ENCODE results near the gene MSX2. TPM values are rescaled to one million over a fixed set of nuclear protein-coding genes. Genes with fewer than 3 reads are reported as not detected.

Gene MSX2
- total and polyA plus RNA-seq, 9 of the 15 experiments (the other 6 are each of a cell fraction or from before 2014, with no cell fraction given): not detected

- Histone ChIP-seq H3K79me2 (ENCODE audit: control insufficient read depth, insufficient read depth, low read length) (no peaks in the 10 kb centered on the region), H3K4me3 (no peak overlapping the region), H3K4me1 (replicated peaks in 1 of 2; ENCODE audit: control insufficient read depth in 2 of 2, insufficient read depth in 2 of 2, low read length in 2 of 2) (no peaks in the 10 kb centered on the region), H3K4me2 (ENCODE audit: insufficient read depth, low read length) (no peak overlapping the region), H3K36me3 (ENCODE audit: control insufficient read depth, insufficient read depth, low read length) (no peaks in the 10 kb centered on the region), H3K9me3 (replicated peaks; ENCODE audit: control insufficient read depth, insufficient read depth, low read depth, low read length) (no peaks in the 10 kb centered on the region), H2AFZ (ENCODE audit: low read depth, low read length) (no peak overlapping the region), H3K9me1 (ENCODE audit: control insufficient read depth, insufficient read depth, low read length) (no peaks in the 10 kb centered on the region), H3K27me3 (ENCODE audit: control insufficient read depth in 2 of 2, insufficient read depth in 2 of 2, low read length in 2 of 2) (no peaks in the 10 kb centered on the region; a peak in 2 of 5 replicates), H3K27ac (ENCODE audit: extremely low read depth, low read depth, low read length) (no peak overlapping the region), H3K9ac (ENCODE audit: insufficient read depth in 1 of 2, low read depth in 2 of 2, low read length in 2 of 2) (no peak overlapping the region), H4K20me1 (replicated peaks; ENCODE audit: control insufficient read depth, insufficient read depth, low read length) (no peaks in the 10 kb centered on the region)
- FAIRE-seq: no peak
- in situ Hi-C loops (cut with MboI) (no loop called here), intact Hi-C loops (cut with micrococcal nuclease) (no loop called here)
- no peak for DNase-seq (ENCODE audit: extremely low read depth in 1 of 4, low spot score in 3 of 4)
- TF ChIP-seq KAT8 (IDR thresholded peaks at IDR 0.05; ENCODE audit: low read depth): no peak
- TF ChIP-seq, protein P1, sequence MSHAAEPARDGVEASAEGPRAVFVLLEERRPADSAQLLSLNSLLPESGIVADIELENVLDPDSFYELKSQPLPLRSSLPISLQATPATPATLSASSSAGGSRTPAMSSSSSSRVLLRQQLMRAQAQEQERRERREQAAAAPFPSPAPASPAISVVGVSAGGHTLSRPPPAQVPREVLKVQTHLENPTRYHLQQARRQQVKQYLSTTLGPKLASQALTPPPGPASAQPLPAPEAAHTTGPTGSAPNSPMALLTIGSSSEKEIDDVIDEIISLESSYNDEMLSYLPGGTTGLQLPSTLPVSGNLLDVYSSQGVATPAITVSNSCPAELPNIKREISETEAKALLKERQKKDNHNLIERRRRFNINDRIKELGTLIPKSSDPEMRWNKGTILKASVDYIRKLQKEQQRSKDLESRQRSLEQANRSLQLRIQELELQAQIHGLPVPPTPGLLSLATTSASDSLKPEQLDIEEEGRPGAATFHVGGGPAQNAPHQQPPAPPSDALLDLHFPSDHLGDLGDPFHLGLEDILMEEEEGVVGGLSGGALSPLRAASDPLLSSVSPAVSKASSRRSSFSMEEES (CRISPR knock-in tag; IDR thresholded peaks at IDR 0.05): peak; percentile 26
- no peak for TF ChIP-seq REST (IDR thresholded peaks at IDR 0.05; ENCODE audit: borderline replicate concordance)
- no peak for TF ChIP-seq REST (CRISPR knock-in tag; IDR thresholded peaks at IDR 0.05; ENCODE audit: low read depth)
- TF ChIP-seq, protein P2, sequence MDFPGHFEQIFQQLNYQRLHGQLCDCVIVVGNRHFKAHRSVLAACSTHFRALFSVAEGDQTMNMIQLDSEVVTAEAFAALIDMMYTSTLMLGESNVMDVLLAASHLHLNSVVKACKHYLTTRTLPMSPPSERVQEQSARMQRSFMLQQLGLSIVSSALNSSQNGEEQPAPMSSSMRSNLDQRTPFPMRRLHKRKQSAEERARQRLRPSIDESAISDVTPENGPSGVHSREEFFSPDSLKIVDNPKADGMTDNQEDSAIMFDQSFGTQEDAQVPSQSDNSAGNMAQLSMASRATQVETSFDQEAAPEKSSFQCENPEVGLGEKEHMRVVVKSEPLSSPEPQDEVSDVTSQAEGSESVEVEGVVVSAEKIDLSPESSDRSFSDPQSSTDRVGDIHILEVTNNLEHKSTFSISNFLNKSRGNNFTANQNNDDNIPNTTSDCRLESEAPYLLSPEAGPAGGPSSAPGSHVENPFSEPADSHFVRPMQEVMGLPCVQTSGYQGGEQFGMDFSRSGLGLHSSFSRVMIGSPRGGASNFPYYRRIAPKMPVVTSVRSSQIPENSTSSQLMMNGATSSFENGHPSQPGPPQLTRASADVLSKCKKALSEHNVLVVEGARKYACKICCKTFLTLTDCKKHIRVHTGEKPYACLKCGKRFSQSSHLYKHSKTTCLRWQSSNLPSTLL (IDR thresholded peaks at IDR 0.05): no peak
- TF ChIP-seq POLR2AphosphoS5 (IDR thresholded peaks at IDR 0.05; ENCODE audit: control insufficient read depth, insufficient read depth, low read depth, low read length): no peak
- no peak for TF ChIP-seq ZNF354B (CRISPR knock-in tag; IDR thresholded peaks at IDR 0.05)
- no peak for TF ChIP-seq HNRNPLL (IDR thresholded peaks at IDR 0.05; ENCODE audit: low read depth, low read length, poor library complexity, severe bottlenecking)
- ATAC-seq: no peak
- BruUV-seq (replicated peaks): no TSS peak
- WGBS (ENCODE audit: insufficient coverage, low coverage, missing lambda C conversion rate): 0% methylated on average over 7 of the region's 7 CpGs
- ChIA-PET CTCF (ENCODE audit: low intra/inter-chr PET ratio) (no interaction called here), POLR2A (no interaction called here)
Observed at GRCh38 chr5:174680901-174681565, 43.3 kb upstream of the MSX2 start.
